ENCODE data around the gene ARPIN. TPM values are rescaled to one million over a fixed set of nuclear protein-coding genes. Genes with fewer than 3 reads are reported as not detected.
"Not testable (repeated sequence)": the region's sequence is repeated elsewhere in the genome, so short reads cannot be mapped to it uniquely, and the experiment has no call there.

ARPIN gene
- total RNA-seq, 1 donor from 2014 or later, result not detected

- intact Hi-C loops (cut with micrococcal nuclease), result no loop called here
These were observed 1.7 kb downstream of the ARPIN start for GRCh38 chr15:89910891-89911626.

- intact Hi-C loops (cut with micrococcal nuclease), result loop anchor here (10.0 kb wide), 1 partner anchor 1935 kb away; no protein-coding TSS in a partner anchor
These were observed 3.1 kb downstream of the ARPIN start for GRCh38 chr15:89909611-89910010.

GRCh38 chr15:89908226-89908625, 4.5 kb downstream of the ARPIN start:
- intact Hi-C loops (cut with micrococcal nuclease), result loop anchor here (10.0 kb wide), 1 partner anchor 1937 kb away; no protein-coding TSS in a partner anchor

- intact Hi-C loops (cut with micrococcal nuclease), result loop anchor here (10.0 kb wide), 1 partner anchor 1938 kb away; no protein-coding TSS in a partner anchor
These were observed 5.5 kb downstream of the ARPIN start for GRCh38 chr15:89907289-89907688.

- intact Hi-C loops (cut with micrococcal nuclease), result loop anchor here (10.0 kb wide), 1 partner anchor 1939 kb away; no protein-coding TSS in a partner anchor
These were observed 6.8 kb downstream of the ARPIN start for GRCh38 chr15:89905846-89906378.

- intact Hi-C loops (cut with micrococcal nuclease), result loop anchor here (10.0 kb wide), 1 partner anchor 1940 kb away; no protein-coding TSS in a partner anchor
These were observed 8.2 kb downstream of the ARPIN start for GRCh38 chr15:89904519-89904918.

GRCh38 chr15:89903858-89904130, 9.0 kb downstream of the ARPIN start:
- intact Hi-C loops (cut with micrococcal nuclease), result loop anchor here (10.0 kb wide), 1 partner anchor 1941 kb away; no protein-coding TSS in a partner anchor

GRCh38 chr15:89903015-89903857, 9.5 kb downstream of the ARPIN start:
- intact Hi-C loops (cut with micrococcal nuclease), result loop anchor here (10.0 kb wide), 1 partner anchor 1942 kb away; no protein-coding TSS in a partner anchor

GRCh38 chr15:89900849-89901248, 11.9 kb downstream of the ARPIN start:
- intact Hi-C loops (cut with micrococcal nuclease), result loop anchor here (10.0 kb wide), 1 partner anchor 1944 kb away; no protein-coding TSS in a partner anchor

GRCh38 chr15:89899951-89900567, 12.7 kb downstream of the ARPIN start:
- intact Hi-C loops (cut with micrococcal nuclease), result loop anchor here (10.0 kb wide), 4 partner anchors 365 to 1945 kb away; partner anchors contain the start of genes HDDC3, NGRN, UNC45A and ZNF774

GRCh38 chr15:89899295-89899945, 13.3 kb downstream of the ARPIN start:
- intact Hi-C loops (cut with micrococcal nuclease), result loop anchor here (10.0 kb wide), 3 partner anchors 365 to 1035 kb away; partner anchors contain the start of genes HDDC3, NGRN, UNC45A and ZNF774

- intact Hi-C loops (cut with micrococcal nuclease), result loop anchor here (1.0 to 10.0 kb wide), 6 partner anchors 73 to 1036 kb away; partner anchors contain the start of genes HDDC3, NGRN, UNC45A and ZNF774
These were observed 14.0 kb downstream of the ARPIN start for GRCh38 chr15:89898614-89899294.

- intact Hi-C loops (cut with micrococcal nuclease), result loop anchor here (1.0 to 10.0 kb wide), 6 partner anchors 73 to 1037 kb away; partner anchors contain the start of genes HDDC3, NGRN, UNC45A and ZNF774
These were observed 14.6 kb downstream of the ARPIN start for GRCh38 chr15:89898146-89898545.

GRCh38 chr15:89893696-89894447, 18.9 kb downstream of the ARPIN start, which contains the start of gene AP3S2:
TSS of gene AP3S2 (minus strand) at chr15:89893994. CDS start at chr15:89893949, 45 bp downstream.
- intact Hi-C loops (cut with micrococcal nuclease), result loop anchor here (1.0 to 10.0 kb wide), 10 partner anchors 109 to 1272 kb away; partner anchors contain the start of genes AEN, CIB1, GDPGP1 and HDDC3

- intact Hi-C loops (cut with micrococcal nuclease), result loop anchor here (1.0 to 10.0 kb wide), 6 partner anchors 249 to 1271 kb away; partner anchors contain the start of genes AEN, CIB1, GDPGP1 and HDDC3
These were observed 19.7 kb downstream of the ARPIN start for GRCh38 chr15:89893027-89893426.

GRCh38 chr15:89888214-89888804, 24.4 kb downstream of the ARPIN start:
- intact Hi-C loops (cut with micrococcal nuclease), result loop anchor here (1.0 kb wide), 1 partner anchor 148 kb away; no protein-coding TSS in a partner anchor

GRCh38 chr15:89885611-89886010, 27.1 kb downstream of the ARPIN start:
- intact Hi-C loops (cut with micrococcal nuclease), result no loop called here

- intact Hi-C loops (cut with micrococcal nuclease), result not testable (repeated sequence)
These were observed 27.6 kb downstream of the ARPIN start for GRCh38 chr15:89885179-89885578.
